C4-2B (cell line): ENCODE results near the gene MIER3.
A peak's percentile ranks its signal among the peaks of the same experiment; 100 is the strongest.

Source experiments
- ZFX ChIP-seq: fragments of 450-650 bp; IDR thresholded peaks from 2 replicates; pipeline ENCODE4 v1.6.1; 2017
- TF ChIP-seq, protein P1 (sequence below): fragments of 450-650 bp; conservative IDR thresholded peaks from 2 replicates; pipeline ENCODE4 v1.5.1; 2017; ENCODE audit warnings: mild to moderate bottlenecking

DNA sequence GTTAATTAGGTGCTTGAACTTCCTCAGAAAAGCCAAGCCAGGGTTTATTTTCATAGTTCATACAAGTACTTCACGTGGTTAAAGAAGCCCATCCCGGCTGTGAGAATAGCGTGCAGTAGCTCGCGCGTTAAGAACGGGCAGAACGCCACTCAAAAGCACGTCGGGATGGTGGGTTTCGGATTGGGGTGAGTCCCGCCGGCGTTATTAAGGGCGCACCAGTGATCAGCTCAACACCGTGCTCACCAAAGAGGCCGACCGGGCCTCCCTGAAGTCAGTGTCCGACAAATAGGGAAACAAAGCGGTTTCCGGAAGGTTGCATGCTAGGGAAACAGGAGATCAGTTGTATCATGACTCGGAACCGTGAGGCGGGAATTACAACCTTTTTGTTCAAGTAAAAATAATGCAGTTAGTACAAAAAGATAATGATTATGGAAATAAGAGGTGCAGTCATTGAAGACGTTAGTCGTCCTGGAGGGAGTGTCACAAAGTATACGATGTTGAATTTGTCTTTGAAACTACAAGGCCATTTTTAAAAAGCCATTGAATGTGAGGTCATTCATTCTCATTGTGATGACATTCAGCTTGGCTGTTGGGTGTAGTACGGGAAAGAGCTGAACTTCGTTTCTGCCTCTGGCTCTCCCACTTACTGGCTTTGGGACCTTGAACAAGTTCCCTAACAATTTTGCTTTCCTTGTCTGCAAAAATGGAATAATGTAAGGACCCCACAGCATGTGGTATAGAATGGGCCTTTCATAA is 41.5 kb downstream of the MIER3 start:
- TF ChIP-seq, protein P1, sequence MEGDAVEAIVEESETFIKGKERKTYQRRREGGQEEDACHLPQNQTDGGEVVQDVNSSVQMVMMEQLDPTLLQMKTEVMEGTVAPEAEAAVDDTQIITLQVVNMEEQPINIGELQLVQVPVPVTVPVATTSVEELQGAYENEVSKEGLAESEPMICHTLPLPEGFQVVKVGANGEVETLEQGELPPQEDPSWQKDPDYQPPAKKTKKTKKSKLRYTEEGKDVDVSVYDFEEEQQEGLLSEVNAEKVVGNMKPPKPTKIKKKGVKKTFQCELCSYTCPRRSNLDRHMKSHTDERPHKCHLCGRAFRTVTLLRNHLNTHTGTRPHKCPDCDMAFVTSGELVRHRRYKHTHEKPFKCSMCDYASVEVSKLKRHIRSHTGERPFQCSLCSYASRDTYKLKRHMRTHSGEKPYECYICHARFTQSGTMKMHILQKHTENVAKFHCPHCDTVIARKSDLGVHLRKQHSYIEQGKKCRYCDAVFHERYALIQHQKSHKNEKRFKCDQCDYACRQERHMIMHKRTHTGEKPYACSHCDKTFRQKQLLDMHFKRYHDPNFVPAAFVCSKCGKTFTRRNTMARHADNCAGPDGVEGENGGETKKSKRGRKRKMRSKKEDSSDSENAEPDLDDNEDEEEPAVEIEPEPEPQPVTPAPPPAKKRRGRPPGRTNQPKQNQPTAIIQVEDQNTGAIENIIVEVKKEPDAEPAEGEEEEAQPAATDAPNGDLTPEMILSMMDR = no peak
- TF ChIP-seq ZFX = peak; percentile 39; the same call in 1 of the 2 replicates
